ENCODE measurements around the gene FOXK2.

DNA sequence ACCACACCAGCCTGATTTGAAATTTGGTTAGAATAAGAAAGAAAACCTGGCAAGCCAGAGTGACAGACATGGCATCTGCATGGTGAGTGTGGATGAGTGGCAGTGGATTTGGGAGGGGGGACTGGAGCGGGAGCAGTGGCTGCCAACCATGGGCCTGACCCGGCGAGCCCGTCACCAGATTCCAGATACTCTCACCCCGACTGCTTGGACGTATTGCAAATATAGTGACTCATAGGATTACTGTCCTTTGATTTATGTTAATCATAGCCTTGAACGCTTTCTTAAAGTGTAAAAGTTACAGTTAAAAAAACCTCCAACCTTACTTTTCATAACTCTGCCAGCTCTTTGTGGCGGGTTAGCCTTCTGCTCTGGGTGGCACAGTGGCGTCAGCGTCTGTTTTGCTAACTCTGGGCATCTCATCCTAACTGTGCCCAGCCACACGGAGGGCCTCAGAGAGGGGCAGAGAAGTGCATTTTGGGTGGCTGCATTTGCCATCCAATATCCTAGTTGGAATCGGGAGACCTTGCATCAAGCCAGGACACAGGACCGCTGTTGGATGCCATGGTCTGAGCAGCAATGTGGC is 26.8 kb upstream of the FOXK2 start:
- TF ChIP-seq, protein P1, sequence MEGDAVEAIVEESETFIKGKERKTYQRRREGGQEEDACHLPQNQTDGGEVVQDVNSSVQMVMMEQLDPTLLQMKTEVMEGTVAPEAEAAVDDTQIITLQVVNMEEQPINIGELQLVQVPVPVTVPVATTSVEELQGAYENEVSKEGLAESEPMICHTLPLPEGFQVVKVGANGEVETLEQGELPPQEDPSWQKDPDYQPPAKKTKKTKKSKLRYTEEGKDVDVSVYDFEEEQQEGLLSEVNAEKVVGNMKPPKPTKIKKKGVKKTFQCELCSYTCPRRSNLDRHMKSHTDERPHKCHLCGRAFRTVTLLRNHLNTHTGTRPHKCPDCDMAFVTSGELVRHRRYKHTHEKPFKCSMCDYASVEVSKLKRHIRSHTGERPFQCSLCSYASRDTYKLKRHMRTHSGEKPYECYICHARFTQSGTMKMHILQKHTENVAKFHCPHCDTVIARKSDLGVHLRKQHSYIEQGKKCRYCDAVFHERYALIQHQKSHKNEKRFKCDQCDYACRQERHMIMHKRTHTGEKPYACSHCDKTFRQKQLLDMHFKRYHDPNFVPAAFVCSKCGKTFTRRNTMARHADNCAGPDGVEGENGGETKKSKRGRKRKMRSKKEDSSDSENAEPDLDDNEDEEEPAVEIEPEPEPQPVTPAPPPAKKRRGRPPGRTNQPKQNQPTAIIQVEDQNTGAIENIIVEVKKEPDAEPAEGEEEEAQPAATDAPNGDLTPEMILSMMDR (conservative IDR thresholded peaks at IDR 0.05; ENCODE audit: low read depth, low read length), result no peak
- TF ChIP-seq EZH2 (IDR thresholded peaks at IDR 0.05; ENCODE audit: borderline replicate concordance, low read depth, low read length, poor library complexity, severe bottlenecking), result no peak
